ENCODE results near the gene KCNA3.

DNA sequence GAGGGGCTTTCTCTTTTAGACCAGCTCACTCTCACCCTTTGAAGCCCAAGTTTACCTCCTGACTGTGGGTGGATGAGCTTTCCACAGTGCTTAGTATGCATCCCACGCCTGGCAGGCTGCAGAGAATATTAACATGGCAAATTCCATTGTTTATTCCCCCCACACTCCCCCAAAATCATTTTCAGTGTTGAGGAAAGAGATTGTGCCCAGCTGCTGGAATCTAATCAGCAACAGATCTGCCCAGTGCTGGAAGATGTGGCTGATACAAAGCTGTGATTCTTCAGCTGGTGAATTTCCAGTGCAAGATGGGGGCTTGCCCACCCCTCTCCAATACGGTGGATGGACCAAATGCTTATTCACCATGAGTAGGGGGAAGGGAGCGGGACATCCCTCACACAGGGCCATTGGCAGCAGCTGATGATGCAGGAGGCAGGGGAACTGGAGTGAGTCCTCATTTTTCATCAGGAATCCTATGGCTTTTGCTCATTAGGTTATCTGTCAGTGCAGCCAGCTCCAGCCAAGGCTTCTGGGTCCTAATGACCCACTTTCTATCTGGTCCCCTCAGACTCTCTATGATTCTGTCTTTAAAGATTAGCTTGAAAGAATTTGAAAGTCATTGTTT is 39.7 kb upstream of the KCNA3 start:
- TF ChIP-seq, protein P1, sequence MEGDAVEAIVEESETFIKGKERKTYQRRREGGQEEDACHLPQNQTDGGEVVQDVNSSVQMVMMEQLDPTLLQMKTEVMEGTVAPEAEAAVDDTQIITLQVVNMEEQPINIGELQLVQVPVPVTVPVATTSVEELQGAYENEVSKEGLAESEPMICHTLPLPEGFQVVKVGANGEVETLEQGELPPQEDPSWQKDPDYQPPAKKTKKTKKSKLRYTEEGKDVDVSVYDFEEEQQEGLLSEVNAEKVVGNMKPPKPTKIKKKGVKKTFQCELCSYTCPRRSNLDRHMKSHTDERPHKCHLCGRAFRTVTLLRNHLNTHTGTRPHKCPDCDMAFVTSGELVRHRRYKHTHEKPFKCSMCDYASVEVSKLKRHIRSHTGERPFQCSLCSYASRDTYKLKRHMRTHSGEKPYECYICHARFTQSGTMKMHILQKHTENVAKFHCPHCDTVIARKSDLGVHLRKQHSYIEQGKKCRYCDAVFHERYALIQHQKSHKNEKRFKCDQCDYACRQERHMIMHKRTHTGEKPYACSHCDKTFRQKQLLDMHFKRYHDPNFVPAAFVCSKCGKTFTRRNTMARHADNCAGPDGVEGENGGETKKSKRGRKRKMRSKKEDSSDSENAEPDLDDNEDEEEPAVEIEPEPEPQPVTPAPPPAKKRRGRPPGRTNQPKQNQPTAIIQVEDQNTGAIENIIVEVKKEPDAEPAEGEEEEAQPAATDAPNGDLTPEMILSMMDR (tag by site-specific recombination; IDR thresholded peaks at IDR 0.05): no peak
- no peak for TF ChIP-seq ZBTB20 (tag by site-specific recombination; IDR thresholded peaks at IDR 0.05)
- no peak for TF ChIP-seq ZNF561 (tag by site-specific recombination; IDR thresholded peaks at IDR 0.05; ENCODE audit: borderline replicate concordance)
- no peak for TF ChIP-seq OSR2 (tag by site-specific recombination; IDR thresholded peaks at IDR 0.05)
- no peak for TF ChIP-seq ZBTB1 (tag by site-specific recombination; IDR thresholded peaks at IDR 0.05)
- TF ChIP-seq ZNF324 (tag by site-specific recombination; IDR thresholded peaks at IDR 0.05): no peak
- TF ChIP-seq ZNF311 (tag by site-specific recombination; IDR thresholded peaks at IDR 0.05; ENCODE audit: borderline replicate concordance): no peak
- TF ChIP-seq, protein P2, sequence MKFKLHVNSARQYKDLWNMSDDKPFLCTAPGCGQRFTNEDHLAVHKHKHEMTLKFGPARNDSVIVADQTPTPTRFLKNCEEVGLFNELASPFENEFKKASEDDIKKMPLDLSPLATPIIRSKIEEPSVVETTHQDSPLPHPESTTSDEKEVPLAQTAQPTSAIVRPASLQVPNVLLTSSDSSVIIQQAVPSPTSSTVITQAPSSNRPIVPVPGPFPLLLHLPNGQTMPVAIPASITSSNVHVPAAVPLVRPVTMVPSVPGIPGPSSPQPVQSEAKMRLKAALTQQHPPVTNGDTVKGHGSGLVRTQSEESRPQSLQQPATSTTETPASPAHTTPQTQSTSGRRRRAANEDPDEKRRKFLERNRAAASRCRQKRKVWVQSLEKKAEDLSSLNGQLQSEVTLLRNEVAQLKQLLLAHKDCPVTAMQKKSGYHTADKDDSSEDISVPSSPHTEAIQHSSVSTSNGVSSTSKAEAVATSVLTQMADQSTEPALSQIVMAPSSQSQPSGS (tag by site-specific recombination; IDR thresholded peaks at IDR 0.05; ENCODE audit: low read depth): no peak
- TF ChIP-seq, protein P3, sequence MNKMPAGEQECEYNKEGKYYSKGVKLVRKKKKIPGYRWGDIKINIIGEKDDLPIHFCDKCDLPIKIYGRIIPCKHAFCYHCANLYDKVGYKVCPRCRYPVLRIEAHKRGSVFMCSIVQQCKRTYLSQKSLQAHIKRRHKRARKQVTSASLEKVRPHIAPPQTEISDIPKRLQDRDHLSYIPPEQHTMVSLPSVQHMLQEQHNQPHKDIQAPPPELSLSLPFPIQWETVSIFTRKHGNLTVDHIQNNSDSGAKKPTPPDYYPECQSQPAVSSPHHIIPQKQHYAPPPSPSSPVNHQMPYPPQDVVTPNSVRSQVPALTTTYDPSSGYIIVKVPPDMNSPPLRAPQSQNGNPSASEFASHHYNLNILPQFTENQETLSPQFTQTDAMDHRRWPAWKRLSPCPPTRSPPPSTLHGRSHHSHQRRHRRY (tag by site-specific recombination; IDR thresholded peaks at IDR 0.05): no peak
- no peak for TF ChIP-seq ZNF274 (IDR thresholded peaks at IDR 0.05; ENCODE audit: low read length)
- TF ChIP-seq ZNF274 (tag by site-specific recombination; IDR thresholded peaks at IDR 0.05; ENCODE audit: borderline replicate concordance): no peak
- TF ChIP-seq, protein P4, sequence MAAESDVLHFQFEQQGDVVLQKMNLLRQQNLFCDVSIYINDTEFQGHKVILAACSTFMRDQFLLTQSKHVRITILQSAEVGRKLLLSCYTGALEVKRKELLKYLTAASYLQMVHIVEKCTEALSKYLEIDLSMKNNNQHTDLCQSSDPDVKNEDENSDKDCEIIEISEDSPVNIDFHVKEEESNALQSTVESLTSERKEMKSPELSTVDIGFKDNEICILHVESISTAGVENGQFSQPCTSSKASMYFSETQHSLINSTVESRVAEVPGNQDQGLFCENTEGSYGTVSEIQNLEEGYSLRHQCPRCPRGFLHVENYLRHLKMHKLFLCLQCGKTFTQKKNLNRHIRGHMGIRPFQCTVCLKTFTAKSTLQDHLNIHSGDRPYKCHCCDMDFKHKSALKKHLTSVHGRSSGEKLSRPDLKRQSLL (tag by site-specific recombination; IDR thresholded peaks at IDR 0.05): no peak
